Smooth muscle cell of the brain vasculature (primary cell): ENCODE measurements around the gene ACER3.
"Not testable (repeated sequence)": the region's sequence is repeated elsewhere in the genome, so short reads cannot be mapped to it uniquely, and the experiment has no call there.

ENCODE experiments used
- DNase-seq: peaks from one replicate; pipeline ENCODE4 v3.0.0-alpha.2; 2012; ENCODE audit warnings: low read depth, low spot score

The ACER3 gene

DNA sequence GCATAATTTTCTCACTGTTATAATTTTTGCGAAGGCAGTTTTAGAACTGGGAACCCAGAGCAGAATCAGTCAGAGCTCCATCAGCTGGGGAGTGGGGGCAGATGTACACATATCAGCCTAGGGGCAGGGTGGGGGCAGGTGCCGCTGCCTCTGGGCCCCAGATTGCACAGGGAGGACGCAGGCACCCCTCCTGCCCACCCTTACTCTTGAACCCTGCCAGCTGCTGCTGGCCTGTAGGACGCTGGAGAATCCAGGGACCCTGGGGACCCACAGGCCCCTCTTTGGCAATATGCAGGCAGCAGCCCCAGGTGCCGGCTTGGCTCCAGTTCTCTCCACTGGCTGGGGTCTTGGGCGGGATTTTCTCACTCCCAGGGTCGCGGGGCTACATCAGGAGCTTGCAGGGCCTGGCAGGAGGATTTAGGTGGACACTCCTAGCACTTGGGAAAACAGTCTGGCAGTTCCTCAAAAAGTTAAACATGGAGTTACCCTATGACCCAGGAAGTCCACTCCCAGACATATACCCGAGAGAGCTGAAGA, 197.3 kb downstream of the ACER3 start:
- DNase-seq: no peak

GRCh38 chr11:77058900-77059299, 198.2 kb downstream of the ACER3 start:
- DNase-seq: no peak

GRCh38 chr11:77059806-77060205, 199.1 kb downstream of the ACER3 start:
- DNase-seq: no peak

DNA sequence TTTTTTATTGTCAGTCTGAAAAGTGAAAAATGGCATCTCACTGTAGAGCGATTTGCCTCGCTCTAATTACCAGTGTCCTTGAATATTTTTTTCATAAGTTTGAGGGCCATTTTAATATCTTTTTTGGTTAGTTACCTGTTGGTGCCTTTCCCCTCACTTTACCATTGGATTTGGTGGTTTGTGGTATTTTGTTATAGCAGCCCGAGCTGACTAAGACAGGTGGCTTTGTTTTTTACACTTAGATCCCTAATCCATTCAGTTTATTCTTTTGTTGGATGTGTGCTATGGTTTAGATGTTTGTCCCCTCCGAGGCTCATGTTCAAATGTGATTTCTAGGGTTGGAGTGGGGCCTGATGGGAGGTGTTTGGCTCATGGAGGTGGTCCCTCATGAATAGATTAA, 199.5 kb downstream of the ACER3 start:
- no peak for DNase-seq

- DNase-seq: not testable (repeated sequence)
Measured at GRCh38 chr11:77061258-77061657, 200.5 kb downstream of the ACER3 start.

- DNase-seq: no peak
Measured at GRCh38 chr11:77062924-77063323, 202.2 kb downstream of the ACER3 start.

- no peak for DNase-seq
Measured at GRCh38 chr11:77063407-77063806, 202.7 kb downstream of the ACER3 start.

GRCh38 chr11:77063861-77064260, 203.1 kb downstream of the ACER3 start:
- no peak for DNase-seq

- no peak for DNase-seq
Measured at GRCh38 chr11:77064648-77065217, 204.0 kb downstream of the ACER3 start.

- DNase-seq: no peak
Measured at GRCh38 chr11:77065878-77066228, 205.1 kb downstream of the ACER3 start.

DNA sequence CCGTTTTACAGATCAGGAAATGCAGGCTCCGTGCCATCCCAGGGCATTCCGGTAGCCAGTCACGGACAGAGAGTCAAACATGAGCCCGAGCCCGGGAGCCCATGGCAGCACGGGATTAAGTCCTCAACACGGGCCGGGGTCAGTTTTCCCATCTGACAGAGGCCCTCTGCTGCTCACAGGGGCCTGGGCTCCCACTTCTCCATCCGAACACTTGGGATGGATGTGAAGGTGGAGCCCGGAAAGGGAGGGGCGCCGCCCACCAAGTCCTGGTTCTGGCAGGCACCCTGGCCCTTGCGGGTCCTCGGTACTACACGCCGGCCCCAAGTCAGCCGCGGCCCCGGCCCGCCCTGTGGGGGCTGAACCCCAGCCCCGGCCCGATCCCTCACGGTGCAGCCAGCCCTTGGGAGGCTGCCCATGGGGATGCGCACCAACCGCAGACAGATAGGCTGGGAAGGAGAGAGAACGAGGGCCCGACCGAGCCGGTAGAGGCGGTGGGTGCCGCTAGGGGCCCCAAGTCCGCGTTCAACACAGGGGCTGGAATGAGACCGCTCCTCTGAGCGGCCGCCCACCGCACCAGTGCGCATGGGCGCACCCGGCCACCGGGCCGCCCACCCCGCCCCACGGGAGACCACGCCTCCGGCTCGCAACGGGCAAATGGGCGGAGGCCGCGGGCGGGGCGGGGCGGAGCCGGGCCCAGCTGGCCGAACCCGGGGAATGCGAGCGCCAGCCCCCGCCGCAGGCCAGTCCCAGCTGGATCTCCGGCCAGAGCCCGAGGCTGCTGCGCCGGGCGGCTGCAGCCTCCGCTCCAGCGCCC, 205.7 kb downstream of the ACER3 start, which contains the start of gene CAPN5:
Gene CAPN5, plus strand, starts transcription at position 743 of the 814 bp plus-strand sequence. CDS start 17,916 bp downstream, outside the sequence.
- peak; percentile 90 for DNase-seq

DNA sequence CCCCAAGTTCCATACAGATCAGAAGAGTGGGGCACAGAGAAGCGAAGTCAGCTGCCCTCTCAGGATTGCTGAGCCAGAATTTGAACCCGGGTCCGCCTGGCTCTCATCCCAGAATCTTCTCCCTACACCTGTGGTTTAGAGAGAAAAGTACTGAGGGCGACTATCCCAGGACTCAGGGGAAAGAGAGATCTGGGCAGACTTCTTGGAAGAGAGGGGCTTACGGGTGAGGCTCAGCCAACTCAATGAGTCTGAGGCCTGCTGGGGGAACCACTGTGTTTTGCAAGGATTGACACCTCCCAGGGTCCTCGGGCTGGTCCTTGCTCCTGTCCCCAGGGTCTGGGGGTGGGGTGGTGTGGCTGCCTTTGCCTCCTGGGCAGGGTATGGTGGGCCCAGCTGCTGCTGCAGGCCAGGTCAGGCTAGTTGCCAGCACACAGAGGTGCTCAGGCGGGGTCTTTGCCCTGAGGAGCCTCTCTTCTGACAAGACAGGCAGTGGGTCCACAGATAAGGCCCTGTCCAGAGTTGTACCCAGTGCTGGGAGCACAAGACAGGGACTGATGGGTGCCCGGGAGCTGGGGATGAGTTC, 207.2 kb downstream of the ACER3 start:
- no peak for DNase-seq

DNA sequence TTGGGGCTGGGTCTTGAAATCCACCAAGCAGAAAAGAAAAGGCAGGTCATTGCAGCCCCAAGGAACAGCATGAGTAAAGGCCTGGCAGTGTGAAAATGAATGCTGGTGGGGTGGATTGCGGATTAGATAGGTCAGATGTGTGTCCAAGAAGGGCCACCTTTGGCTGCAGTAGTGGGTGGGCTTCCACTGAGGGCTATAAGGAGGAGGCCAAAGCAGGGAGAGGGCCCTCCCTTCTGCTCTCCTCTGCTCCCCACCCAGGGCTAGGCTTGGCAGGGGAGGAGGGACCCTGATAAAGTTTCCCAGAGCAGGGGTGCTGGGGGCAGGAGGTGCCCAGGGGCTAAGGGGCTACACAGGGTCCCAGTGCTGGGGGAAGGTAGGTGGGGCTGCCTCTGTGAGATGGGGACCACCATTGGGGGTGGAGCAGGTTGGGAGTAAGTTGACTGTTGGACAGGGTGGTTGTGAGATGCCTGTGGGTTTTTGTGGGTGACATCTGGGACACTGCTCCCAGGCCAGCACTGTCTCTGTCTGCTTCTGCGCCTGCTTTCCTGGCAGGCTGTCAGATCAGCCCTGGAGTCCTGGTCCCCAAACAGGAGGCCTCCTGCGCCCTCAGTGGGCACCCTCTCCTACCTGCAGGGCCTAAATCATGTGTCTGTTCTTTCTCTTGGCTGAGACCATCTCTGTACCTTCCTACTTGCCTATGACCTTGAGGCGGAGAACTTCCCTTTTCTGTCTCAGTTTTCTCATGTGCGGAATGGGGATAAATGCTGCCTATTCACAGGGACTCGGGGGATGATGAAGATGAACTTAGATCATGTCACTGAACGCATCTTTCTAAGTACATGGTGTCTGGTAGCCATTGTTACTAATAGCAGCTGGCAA, 208.0 kb downstream of the ACER3 start:
- DNase-seq: no peak

GRCh38 chr11:77069336-77069968, 208.7 kb downstream of the ACER3 start:
- no peak for DNase-seq

GRCh38 chr11:77069969-77070582, 209.4 kb downstream of the ACER3 start:
- DNase-seq: no peak

DNA sequence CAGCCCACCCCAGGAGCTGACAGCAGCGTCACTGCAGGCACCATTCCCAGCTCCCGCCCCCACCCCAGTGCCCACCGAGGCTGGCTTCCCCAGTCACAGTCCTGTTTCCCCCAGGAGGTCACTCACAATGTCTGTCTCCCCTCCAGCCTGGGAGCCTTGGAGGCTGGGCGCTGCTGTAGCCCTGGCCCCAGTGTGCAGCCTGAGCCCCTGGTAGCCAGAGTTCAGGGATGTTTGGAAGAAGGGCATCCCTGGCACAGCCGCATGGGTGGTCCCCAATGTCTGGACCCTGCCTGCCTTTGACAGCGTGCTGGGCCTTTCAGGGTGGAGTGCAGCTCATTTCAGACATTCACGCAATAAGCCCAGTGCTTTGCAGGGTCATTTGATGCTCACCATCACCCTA, 210.4 kb downstream of the ACER3 start:
- DNase-seq: no peak

- DNase-seq: no peak
Measured at GRCh38 chr11:77071671-77072605, 211.2 kb downstream of the ACER3 start.

DNA sequence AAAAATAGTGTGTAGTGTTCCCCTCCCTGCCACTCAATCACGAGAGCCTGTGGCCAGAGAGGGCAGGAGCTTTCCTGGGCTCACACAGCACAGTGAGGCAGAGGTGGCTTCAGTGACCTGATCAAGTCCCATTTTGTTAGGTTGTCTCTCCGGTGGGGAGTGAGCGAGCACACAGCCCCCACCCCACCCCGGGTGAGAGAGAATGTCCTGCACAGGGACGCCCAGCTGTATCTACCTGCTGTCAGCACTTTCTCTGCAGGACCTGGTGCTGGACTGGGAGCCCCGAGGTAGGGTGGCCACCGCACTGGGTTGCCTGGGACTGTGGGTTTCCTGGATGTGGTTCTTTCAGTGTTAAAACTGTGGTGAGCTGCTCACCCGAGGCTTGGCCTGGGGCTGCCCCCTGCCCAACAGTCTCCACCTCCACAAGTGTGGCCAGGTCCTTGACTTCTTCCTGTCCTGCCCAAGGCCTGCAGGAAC, 212.2 kb downstream of the ACER3 start:
- DNase-seq: no peak

GRCh38 chr11:77073328-77074001, 212.7 kb downstream of the ACER3 start:
- peak; percentile 66 for DNase-seq
